DOHH2 (cell line): ENCODE measurements around the gene BTBD3.

Experiments used
- CTCF ChIP-seq: fragments of 200-600 bp; sonication (generic); IDR thresholded peaks from one replicate; pipeline ENCODE4 v1.5.1; 2014; ENCODE audit warnings: antibody characterized with exemption, mild to moderate bottlenecking, low read depth, low read length; ENCODE audit not compliant: poor library complexity, severe bottlenecking
- EZH2phosphoT487 ChIP-seq: fragments of 200-600 bp; sonication (generic); IDR thresholded peaks from 2 replicates; pipeline ENCODE4 v1.6.1; 2017; ENCODE audit warnings: borderline replicate concordance, mild to moderate bottlenecking, antibody characterized with exemption, low read length, moderate library complexity, mixed read lengths

- TF ChIP-seq CTCF: no peak
- TF ChIP-seq EZH2phosphoT487: no peak
Observed at GRCh38 chr20:11972478-11972877, 54.8 kb downstream of the BTBD3 start.
